Hepatocyte (in vitro differentiated cells): ENCODE results near the gene SAMD11. TPM values are rescaled to one million over a fixed set of nuclear protein-coding genes. Genes with fewer than 3 reads are reported as not detected.

Experiments used
- DNase-seq: peaks from one replicate; pipeline ENCODE4 v3.0.0-alpha.2; 2016; ENCODE audit warnings: low spot score
- H2AFZ ChIP-seq: fragments of 200-600 bp; sonication (generic); 2 replicates; pipeline ENCODE4 v1.6.0; 2016; ENCODE audit warnings: antibody characterized with exemption, mild to moderate bottlenecking
- H3K27ac ChIP-seq: fragments of 200-600 bp; sonication (generic); 2 replicates; pipeline ENCODE4 v1.5.1; 2016; ENCODE audit warnings: mild to moderate bottlenecking
- H3K27me3 ChIP-seq: fragments of 200-600 bp; sonication (generic); 2 replicates; pipeline ENCODE4 v1.6.1; 2016
- H3K36me3 ChIP-seq: fragments of 200-600 bp; sonication (generic); replicated peaks from 2 replicates; pipeline ENCODE4 v1.5.1; 2016; ENCODE audit warnings: low read depth; ENCODE audit not compliant: insufficient read depth
- H3K4me1 ChIP-seq: fragments of 200-600 bp; sonication (generic); 2 replicates; pipeline ENCODE4 v1.5.1; 2016; ENCODE audit warnings: mild to moderate bottlenecking, moderate library complexity; ENCODE audit not compliant: insufficient read depth
- H3K4me2 ChIP-seq: fragments of 200-600 bp; sonication (generic); 2 replicates; pipeline ENCODE4 v1.6.0; 2016
- H3K4me3 ChIP-seq: fragments of 200-600 bp; sonication (generic); 2 replicates; pipeline ENCODE4 v1.5.1; 2016; ENCODE audit warnings: mild to moderate bottlenecking
- H3K79me2 ChIP-seq: fragments of 200-600 bp; sonication (generic); 2 replicates; pipeline ENCODE4 v1.6.0; 2017; ENCODE audit warnings: mild to moderate bottlenecking
- H3K9me2 ChIP-seq: fragments of 200-600 bp; sonication (generic); replicated peaks from 2 replicates; pipeline ENCODE4 v1.6.0; 2017; ENCODE audit warnings: mild to moderate bottlenecking; ENCODE audit not compliant: insufficient read depth
- H3K9me3 ChIP-seq: fragments of 200-600 bp; sonication (generic); 2 replicates; pipeline ENCODE4 v1.5.1; 2016; ENCODE audit warnings: low read depth, mild to moderate bottlenecking
- H4K20me1 ChIP-seq: fragments of 200-600 bp; sonication (generic); 2 replicates; pipeline ENCODE4 v1.6.0; 2016; ENCODE audit warnings: mild to moderate bottlenecking; ENCODE audit not compliant: insufficient read depth, poor library complexity, severe bottlenecking
- EZH2 ChIP-seq: fragments of 200-600 bp; sonication (generic); IDR thresholded peaks from 2 replicates; pipeline ENCODE4 v1.6.1; 2016; ENCODE audit warnings: antibody characterized with exemption, mild to moderate bottlenecking, borderline replicate concordance
- EZH2phosphoT487 ChIP-seq: fragments of 200-600 bp; sonication (generic); IDR thresholded peaks from one replicate; pipeline ENCODE4 v1.6.1; 2018; ENCODE audit warnings: antibody characterized with exemption, mild to moderate bottlenecking, low read depth, moderate library complexity; ENCODE audit not compliant: unreplicated experiment, severe bottlenecking
- WGBS: methylation state at CpG from one replicate; pipeline ENCODE4 v1.1.6; 2016; ENCODE audit warnings: low lambda C conversion rate; ENCODE audit errors: missing lambda C conversion rate; 5-methylcytosine and 5-hydroxymethylcytosine counted together
- polyA plus RNA-seq: library from polyadenylated mRNA; unstranded; fragments of >200 nt; fragmentation: Nextera tagmentation; extraction: Ambion mirVana; gene quantifications from 2 replicates; pipeline ENCODE4 v1.2.1, GENCODE V29; 2016
- total RNA-seq: library from RNA; depleted of rRNA; stranded (reverse); fragments of >200 nt; gene quantifications from 2 replicates; pipeline ENCODE4 v1.2.3, GENCODE V29; 2014
- TF ChIP-seq, protein P1 (sequence below): fragments of 200-600 bp; sonication (generic); IDR thresholded peaks from 2 replicates; pipeline ENCODE4 v1.5.1; 2016; ENCODE audit warnings: antibody characterized with exemption, mild to moderate bottlenecking; ENCODE audit not compliant: poor library complexity

SAMD11 gene
- total and polyA plus RNA-seq, 2 experiments from 2014 or later = 9.5 to 17.1 TPM

DNA sequence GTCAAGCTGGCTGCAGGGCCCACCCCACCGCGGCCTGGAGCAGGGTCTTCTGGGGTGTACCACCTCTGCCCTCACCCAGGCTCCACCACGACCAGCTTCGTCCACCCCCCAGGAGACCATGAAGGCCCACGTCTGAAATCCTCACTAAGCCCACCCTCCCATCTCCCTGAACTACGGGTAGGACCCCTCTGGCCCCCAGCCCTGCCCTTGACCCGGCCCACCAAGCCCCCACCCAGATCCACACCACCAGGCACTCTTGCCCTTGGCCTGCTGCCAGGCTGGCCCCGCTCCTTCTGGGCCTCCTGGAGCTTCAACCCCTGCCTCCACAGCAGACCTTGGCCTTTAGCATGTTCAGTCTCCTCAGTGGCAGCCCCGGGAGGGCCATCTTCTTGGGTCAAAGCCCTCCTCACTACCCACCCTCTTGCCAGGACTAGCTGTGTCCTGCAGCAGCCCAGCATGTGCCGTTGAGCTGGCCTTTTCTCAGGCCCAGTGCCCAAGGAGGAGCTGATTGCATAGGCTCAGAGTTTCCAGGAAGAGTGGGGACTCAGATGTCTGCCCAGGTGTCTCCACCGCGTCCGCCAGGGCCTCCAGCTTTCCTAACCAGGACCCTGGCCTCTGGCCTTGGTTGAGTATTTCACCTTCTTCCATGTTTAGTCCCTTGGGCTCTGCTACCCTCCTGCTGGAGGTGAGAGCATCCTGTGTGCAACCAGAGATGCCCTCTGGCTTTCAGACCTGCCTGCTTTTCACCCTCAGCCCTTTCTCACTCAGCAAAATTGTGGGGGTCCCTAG lies 17.7 kb upstream of the SAMD11 start:
- H3K9me3 ChIP-seq = no peaks in the 10 kb centered on the region
- peaks cover 20% of the 10 kb centered on the region for H3K4me1 ChIP-seq
- H3K79me2 ChIP-seq = no peaks in the 10 kb centered on the region
- WGBS = 73% methylated on average over 13 of the region's 13 CpGs
- H2AFZ ChIP-seq = no peak overlapping the region
- H3K36me3 ChIP-seq = no peaks in the 10 kb centered on the region
- DNase-seq = peak; percentile 8
- H3K9me2 ChIP-seq = no peaks in the 10 kb centered on the region
- TF ChIP-seq EZH2 = no peak
- TF ChIP-seq, protein P1, sequence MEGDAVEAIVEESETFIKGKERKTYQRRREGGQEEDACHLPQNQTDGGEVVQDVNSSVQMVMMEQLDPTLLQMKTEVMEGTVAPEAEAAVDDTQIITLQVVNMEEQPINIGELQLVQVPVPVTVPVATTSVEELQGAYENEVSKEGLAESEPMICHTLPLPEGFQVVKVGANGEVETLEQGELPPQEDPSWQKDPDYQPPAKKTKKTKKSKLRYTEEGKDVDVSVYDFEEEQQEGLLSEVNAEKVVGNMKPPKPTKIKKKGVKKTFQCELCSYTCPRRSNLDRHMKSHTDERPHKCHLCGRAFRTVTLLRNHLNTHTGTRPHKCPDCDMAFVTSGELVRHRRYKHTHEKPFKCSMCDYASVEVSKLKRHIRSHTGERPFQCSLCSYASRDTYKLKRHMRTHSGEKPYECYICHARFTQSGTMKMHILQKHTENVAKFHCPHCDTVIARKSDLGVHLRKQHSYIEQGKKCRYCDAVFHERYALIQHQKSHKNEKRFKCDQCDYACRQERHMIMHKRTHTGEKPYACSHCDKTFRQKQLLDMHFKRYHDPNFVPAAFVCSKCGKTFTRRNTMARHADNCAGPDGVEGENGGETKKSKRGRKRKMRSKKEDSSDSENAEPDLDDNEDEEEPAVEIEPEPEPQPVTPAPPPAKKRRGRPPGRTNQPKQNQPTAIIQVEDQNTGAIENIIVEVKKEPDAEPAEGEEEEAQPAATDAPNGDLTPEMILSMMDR = no peak
- TF ChIP-seq EZH2phosphoT487 = no peak
- H4K20me1 ChIP-seq = no peaks in the 10 kb centered on the region
- H3K27ac ChIP-seq = no peak overlapping the region
- no peak overlapping the region for H3K4me3 ChIP-seq
- peak overlapping the region; percentile 92 for H3K4me2 ChIP-seq
- H3K27me3 ChIP-seq = no peaks in the 10 kb centered on the region

DNA sequence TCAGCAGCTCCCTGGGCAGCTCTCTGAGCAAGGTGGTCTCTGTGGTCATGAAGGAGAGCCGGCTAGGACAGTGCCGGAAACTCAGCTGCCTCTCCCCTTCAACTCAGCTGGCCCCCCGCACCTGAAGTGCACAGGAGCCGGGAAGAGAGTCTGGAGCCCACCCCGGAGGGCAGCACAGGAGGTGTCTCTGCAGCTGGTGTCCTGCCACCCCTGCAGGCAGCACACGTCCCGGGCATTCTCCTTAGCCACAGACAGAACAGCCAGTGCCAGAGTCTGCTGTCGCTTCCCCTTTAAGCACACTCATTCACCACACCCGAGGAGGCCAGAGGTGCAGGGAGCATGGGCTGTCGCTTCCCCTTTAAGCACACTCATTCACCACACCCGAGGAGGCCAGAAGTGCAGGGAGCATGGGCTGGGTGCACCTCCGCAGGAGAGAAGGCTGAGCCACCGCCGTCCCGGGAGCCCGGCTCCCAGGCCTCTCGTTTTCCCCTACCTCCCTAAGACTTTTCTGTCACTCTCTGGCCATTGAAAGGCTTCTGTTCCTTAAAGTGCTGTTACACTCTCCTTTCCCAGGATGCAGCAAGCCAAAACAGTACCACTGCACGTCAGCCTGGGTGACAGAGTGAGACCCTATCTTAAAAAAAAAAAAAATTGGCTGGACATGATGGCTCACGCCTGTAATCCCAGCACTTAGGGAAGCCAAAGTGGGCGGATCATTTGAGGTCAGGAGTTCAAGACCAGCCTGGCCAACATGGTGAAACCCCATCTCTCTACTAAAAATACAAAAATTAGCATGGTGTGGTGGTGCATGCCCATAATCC lies 16.9 kb upstream of the SAMD11 start:
- H3K9me2 ChIP-seq = no peaks in the 10 kb centered on the region
- no peaks in the 10 kb centered on the region for H3K79me2 ChIP-seq
- TF ChIP-seq, protein P1 = no peak
- TF ChIP-seq EZH2 (no peak), EZH2phosphoT487 (no peak)
- H3K27me3 ChIP-seq = no peaks in the 10 kb centered on the region
- H3K4me1 ChIP-seq = peaks cover 21% of the 10 kb centered on the region
- DNase-seq = peak; percentile 40
- no peaks in the 10 kb centered on the region for H4K20me1 ChIP-seq
- H3K4me3 ChIP-seq = no peak overlapping the region
- H3K36me3 ChIP-seq = no peaks in the 10 kb centered on the region
- no peak overlapping the region for H2AFZ ChIP-seq
- H3K27ac ChIP-seq = no peak overlapping the region
- H3K4me2 ChIP-seq = no peak overlapping the region
- H3K9me3 ChIP-seq = no peaks in the 10 kb centered on the region
- 67% methylated on average over 20 of the region's 20 CpGs for WGBS

GRCh38 chr1:907611-908451 lies 15.9 kb upstream of the SAMD11 start:
- Histone ChIP-seq H3K79me2 (no peaks in the 10 kb centered on the region), H3K9me3 (no peaks in the 10 kb centered on the region), H3K36me3 (no peaks in the 10 kb centered on the region), H3K27ac (no peak overlapping the region), H4K20me1 (no peaks in the 10 kb centered on the region), H3K4me2 (no peak overlapping the region), H3K4me3 (no peak overlapping the region), H3K4me1 (peaks cover 26% of the 10 kb centered on the region), H3K27me3 (no peaks in the 10 kb centered on the region), H2AFZ (no peak overlapping the region), H3K9me2 (no peaks in the 10 kb centered on the region)
- DNase-seq = no peak
- WGBS = 89% methylated on average over 17 of the region's 17 CpGs
- TF ChIP-seq, protein P1 = no peak
- TF ChIP-seq EZH2phosphoT487 = no peak
- no peak for TF ChIP-seq EZH2
